Upper lobe of right lung (tissue), 1 donor: Measurements from ENCODE around the gene FAM76B. TPM values are rescaled to one million over a fixed set of nuclear protein-coding genes. Genes with fewer than 3 reads are reported as not detected.

Source experiments
- ATAC-seq: fragments of 200-7000 bp; cut with Tn5 transposase; one replicate; pipeline ENCODE4 v1.9.1; 2020; ENCODE audit warnings: mild to moderate bottlenecking, moderate library complexity
- DNase-seq: peaks from one replicate; pipeline ENCODE4 v3.0.0-alpha.2; 2020
- H3K27ac ChIP-seq: fragments of 200-600 bp; one replicate; pipeline ENCODE4 v1.8.0; 2022
- H3K27me3 ChIP-seq: fragments of 200-600 bp; one replicate; pipeline ENCODE4 v1.8.0; 2022; ENCODE audit warnings: mild to moderate bottlenecking
- H3K36me3 ChIP-seq: fragments of 200-600 bp; one replicate; pipeline ENCODE4 v1.8.0; 2022
- H3K4me1 ChIP-seq: fragments of 200-600 bp; one replicate; pipeline ENCODE4 v1.8.0; 2022
- H3K4me3 ChIP-seq: fragments of 200-600 bp; one replicate; pipeline ENCODE4 v1.8.0; 2022; ENCODE audit warnings: mild to moderate bottlenecking
- H3K9me3 ChIP-seq: fragments of 200-600 bp; one replicate; pipeline ENCODE4 v1.8.0; 2022
- intact Hi-C: fragments of 100-400 bp; cut with DNase I; formaldehyde crosslinking; loops from one replicate; pipeline ENCODE4 v1.11.0; 2022
- total RNA-seq: library from RNA; stranded (reverse); fragmentation: NEBNext Ultra II Directional; extraction: Animal tissue kit (Norgen Biotek cat#: 25700); gene quantifications from one replicate; pipeline ENCODE4 v1.2.1, GENCODE V29; 2021
- TF ChIP-seq, protein P1 (sequence below): fragments of 200-600 bp; IDR thresholded peaks from one replicate; pipeline ENCODE4 v1.8.0; 2022; ENCODE audit warnings: antibody characterized with exemption
- donor health status: DM: no; HTN: yes; CAD: no; lungs with severe emphysema.

FAM76B gene
- total RNA-seq, 1 donor from 2014 or later = 22.5 TPM

DNA sequence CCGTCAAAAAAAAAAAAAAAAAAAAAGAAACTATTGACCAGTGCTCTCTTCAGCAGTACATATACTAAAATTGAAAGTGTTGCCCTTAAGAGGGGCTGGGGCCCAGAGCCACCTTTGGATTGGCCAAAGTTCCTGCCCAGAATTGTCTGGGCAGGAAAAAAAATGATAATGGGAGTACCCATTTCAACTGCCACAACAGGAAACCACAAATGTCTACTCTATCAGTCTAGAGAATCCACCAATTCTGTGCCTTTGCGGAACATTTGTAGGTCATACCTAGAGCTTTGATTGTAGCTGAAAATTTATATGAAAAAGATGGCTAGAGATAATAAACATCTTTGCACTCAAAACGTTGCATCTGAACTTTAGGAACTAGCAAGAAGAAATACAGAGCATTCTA is 69.4 kb downstream of the FAM76B start:
- no peaks in the 10 kb centered on the region for H3K4me1 ChIP-seq
- no peaks in the 10 kb centered on the region for H3K36me3 ChIP-seq
- H3K27me3 ChIP-seq = no peaks in the 10 kb centered on the region
- no peaks in the 10 kb centered on the region for H3K9me3 ChIP-seq
- ATAC-seq (no peak), DNase-seq (no peak)
- H3K4me3 ChIP-seq = no peak overlapping the region
- intact Hi-C loops = no loop called here
- TF ChIP-seq, protein P1, sequence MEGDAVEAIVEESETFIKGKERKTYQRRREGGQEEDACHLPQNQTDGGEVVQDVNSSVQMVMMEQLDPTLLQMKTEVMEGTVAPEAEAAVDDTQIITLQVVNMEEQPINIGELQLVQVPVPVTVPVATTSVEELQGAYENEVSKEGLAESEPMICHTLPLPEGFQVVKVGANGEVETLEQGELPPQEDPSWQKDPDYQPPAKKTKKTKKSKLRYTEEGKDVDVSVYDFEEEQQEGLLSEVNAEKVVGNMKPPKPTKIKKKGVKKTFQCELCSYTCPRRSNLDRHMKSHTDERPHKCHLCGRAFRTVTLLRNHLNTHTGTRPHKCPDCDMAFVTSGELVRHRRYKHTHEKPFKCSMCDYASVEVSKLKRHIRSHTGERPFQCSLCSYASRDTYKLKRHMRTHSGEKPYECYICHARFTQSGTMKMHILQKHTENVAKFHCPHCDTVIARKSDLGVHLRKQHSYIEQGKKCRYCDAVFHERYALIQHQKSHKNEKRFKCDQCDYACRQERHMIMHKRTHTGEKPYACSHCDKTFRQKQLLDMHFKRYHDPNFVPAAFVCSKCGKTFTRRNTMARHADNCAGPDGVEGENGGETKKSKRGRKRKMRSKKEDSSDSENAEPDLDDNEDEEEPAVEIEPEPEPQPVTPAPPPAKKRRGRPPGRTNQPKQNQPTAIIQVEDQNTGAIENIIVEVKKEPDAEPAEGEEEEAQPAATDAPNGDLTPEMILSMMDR = no peak
- no peak overlapping the region for H3K27ac ChIP-seq

Other genes with a start within 250 kb of the FAM76B start
- gene CEP57, start 716 bp upstream of the FAM76B start, total RNA-seq = 33.8 TPM
- 27.0 TPM for gene MTMR2, start 134.3 kb upstream of the FAM76B start, total RNA-seq